Right kidney (tissue), 9 donors: Measurements from ENCODE around the gene TMEM50A.
"Not testable (repeated sequence)": the region's sequence is repeated elsewhere in the genome, so short reads cannot be mapped to it uniquely, and the experiment has no call there.

ENCODE experiments used
- DNase-seq: peaks from one replicate; pipeline ENCODE4 v3.0.0-alpha.2; 2016
- long read RNA-seq, 8 donors: transcript quantifications; one replicate each; lab custom pipeline, GENCODE V29; 2026

Gene TMEM50A
- long read RNA-seq, donor 1, transcript TMEM50A-201 (7 exons, 2,683 nt): major isoform, 64 of 87 reads
- long read RNA-seq, donor 1, partial matches to known transcripts: 21 of 87 reads
- long read RNA-seq, donor 1, other reads (novel, unspliced or antisense): 0 of 87 reads
- long read RNA-seq, donor 2, transcript TMEM50A-201 (7 exons, 2,683 nt): major isoform, 39 of 98 reads
- long read RNA-seq, donor 2, partial matches to known transcripts: 55 of 98 reads
- long read RNA-seq, donor 2, other reads (novel, unspliced or antisense): 0 of 98 reads
- long read RNA-seq, donor 3, transcript TMEM50A-201 (7 exons, 2,683 nt): major isoform, 22 of 22 reads
- long read RNA-seq, donor 3, partial matches to known transcripts: 0 of 22 reads
- long read RNA-seq, donor 3, other reads (novel, unspliced or antisense): 0 of 22 reads
- long read RNA-seq, donor 4, transcript TMEM50A-201 (7 exons, 2,683 nt): major isoform, 35 of 53 reads
- long read RNA-seq, donor 4, partial matches to known transcripts: 16 of 53 reads
- long read RNA-seq, donor 4, other reads (novel, unspliced or antisense): 0 of 53 reads
- long read RNA-seq, donor 5, transcript TMEM50A-203 (6 exons, 1,102 nt): minor isoform, 5 of 71 reads
- long read RNA-seq, donor 5, transcript TMEM50A-201 (7 exons, 2,683 nt): major isoform, 56 of 71 reads
- long read RNA-seq, donor 5, partial matches to known transcripts: 9 of 71 reads
- long read RNA-seq, donor 5, other reads (novel, unspliced or antisense): 0 of 71 reads
- long read RNA-seq, donor 6, transcript TMEM50A-201 (7 exons, 2,683 nt): major isoform, 43 of 45 reads
- long read RNA-seq, donor 6, partial matches to known transcripts: 0 of 45 reads
- long read RNA-seq, donor 6, other reads (novel, unspliced or antisense): 0 of 45 reads
- long read RNA-seq, donor 7, transcript TMEM50A-201 (7 exons, 2,683 nt): major isoform, 65 of 187 reads
- long read RNA-seq, donor 7, partial matches to known transcripts: 122 of 187 reads
- long read RNA-seq, donor 7, other reads (novel, unspliced or antisense): 0 of 187 reads
- long read RNA-seq, donor 8, transcript TMEM50A-201 (7 exons, 2,683 nt): major isoform, 54 of 62 reads
- long read RNA-seq, donor 8, partial matches to known transcripts: 6 of 62 reads
- long read RNA-seq, donor 8, other reads (novel, unspliced or antisense): 0 of 62 reads

- DNase-seq: peak; percentile 95
Measured at GRCh38 chr1:25338188-25338981, at the start of gene TMEM50A. Gene TMEM50A, plus strand, starts transcription at chr1:25338334. Its CDS starts 2,153 bp downstream, at chr1:25340487.

DNA sequence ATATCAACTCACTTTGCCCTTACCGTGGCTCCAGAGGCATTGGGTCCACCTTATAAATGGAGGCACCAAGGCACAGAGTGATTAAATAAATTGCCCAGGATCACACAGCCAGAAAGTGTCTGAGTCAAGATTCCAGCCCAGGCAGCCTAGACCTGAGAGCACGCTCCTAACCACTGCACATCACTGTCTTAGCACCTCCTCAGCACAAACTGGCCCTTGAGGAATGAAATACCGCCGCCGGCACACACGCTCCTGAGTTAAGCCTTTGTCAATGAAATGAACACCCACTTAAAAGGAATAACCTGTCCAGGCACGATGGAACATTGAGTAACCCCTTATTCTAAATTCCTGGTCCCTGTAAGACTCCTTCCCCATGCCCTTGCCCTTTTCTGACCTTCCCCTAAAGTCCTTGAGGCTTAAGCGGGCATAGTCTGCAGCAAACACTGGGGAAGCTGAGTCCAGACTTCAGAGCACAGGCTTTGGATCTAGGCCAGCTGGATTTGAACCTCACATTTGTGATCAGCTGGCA lies 49.5 kb upstream of the TMEM50A start:
- not testable (repeated sequence) for DNase-seq

GRCh38 chr1:25290043-25290442 lies 48.1 kb upstream of the TMEM50A start:
- not testable (repeated sequence) for DNase-seq

DNA sequence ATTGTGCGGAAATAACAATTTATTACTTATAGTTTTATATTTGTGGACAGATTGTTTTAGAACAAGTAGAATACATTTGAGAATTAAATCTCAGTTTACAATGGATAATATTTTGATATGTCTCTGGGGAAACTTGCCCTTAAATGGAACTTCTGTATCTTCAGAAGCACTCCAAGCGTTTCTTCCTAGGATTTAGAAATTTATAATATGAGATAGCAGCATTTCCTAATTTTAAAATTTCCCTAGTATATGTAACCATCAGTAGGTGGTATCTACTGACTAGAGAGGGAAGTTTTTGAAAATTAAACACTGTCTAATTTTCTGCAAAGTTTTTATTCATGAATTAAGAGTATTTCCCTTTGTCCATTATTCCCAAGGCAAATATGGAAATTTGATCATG lies 44.7 kb upstream of the TMEM50A start:
- not testable (repeated sequence) for DNase-seq

GRCh38 chr1:25294889-25295826 lies 43.0 kb upstream of the TMEM50A start:
- not testable (repeated sequence) for DNase-seq

DNA sequence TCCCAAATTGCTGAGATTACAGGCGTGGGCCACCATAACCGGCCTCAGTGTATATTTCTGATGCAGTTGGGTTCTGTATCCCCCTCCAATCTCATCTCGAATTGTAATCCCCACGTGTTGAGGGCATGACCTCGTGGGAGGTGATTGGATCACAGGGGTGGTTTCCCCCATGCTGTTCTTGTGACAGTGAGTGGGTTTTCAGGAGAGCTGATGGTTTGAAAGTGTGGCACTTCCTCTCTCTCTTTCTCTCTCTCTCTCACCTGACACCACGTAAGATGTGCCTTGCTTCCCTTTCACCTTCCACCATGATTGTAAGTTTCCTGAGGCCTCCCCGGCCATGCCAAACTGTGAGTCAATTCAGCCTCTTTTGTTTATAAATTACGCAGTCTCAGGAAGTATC lies 41.6 kb upstream of the TMEM50A start:
- DNase-seq: not testable (repeated sequence)

DNA sequence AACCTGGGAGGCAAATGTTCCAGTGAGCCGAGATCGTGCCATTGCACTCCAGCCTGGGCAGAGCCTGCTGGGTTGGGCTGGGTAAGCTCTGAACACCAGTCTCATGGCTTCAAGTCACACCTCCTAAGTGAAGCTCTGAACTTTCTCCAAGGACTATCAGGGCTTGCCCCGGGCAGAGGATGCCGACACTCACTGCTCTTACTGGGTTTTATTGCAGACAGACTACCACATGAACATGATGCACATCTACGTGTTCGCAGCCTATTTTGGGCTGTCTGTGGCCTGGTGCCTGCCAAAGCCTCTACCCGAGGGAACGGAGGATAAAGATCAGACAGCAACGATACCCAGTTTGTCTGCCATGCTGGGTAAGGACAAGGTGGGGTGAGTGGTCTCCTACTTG lies 37.4 kb upstream of the TMEM50A start:
- not testable (repeated sequence) for DNase-seq

DNA sequence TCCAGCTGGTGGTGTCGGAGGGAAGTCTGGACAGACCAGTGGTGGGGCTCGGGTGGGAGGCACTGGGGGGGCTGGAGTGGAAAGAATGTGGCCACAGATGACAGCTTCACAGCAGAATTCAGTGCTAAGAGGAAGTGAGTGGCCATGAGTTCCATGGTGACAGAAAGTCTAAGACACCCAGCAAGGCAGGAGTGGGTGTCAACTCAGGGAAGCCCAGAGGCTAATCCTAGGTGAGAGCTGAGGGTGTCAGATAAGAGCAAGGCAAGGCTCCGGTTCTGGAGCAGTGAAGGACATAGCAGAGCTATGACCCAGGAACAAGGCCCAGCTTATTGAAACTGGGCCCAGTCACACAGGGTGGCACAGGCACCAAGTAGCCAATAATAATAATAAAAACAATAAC lies 35.8 kb upstream of the TMEM50A start:
- not testable (repeated sequence) for DNase-seq

DNA sequence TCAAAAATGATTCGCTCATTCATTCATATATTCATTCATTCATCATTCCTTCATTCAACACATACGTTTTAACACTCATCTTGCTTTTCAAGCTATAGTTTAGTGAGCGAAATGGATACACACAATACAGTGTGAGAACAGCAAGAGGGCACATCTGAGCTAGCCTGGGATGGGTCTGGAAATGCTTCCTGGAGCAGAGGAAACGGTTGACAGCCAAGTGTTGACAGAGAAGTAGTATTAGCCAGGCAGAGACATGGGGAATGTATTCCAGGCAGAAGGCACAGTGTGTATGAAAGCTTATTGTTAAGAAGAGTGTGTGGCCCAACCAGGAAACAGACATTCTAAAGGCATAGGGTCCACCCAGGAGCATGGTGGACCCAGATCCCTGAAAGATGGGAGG lies 33.2 kb upstream of the TMEM50A start:
- not testable (repeated sequence) for DNase-seq

- DNase-seq: not testable (repeated sequence)
Measured at GRCh38 chr1:25308168-25308567, 30.0 kb upstream of the TMEM50A start.

- DNase-seq: not testable (repeated sequence)
Measured at GRCh38 chr1:25309085-25309484, 29.0 kb upstream of the TMEM50A start.

DNA sequence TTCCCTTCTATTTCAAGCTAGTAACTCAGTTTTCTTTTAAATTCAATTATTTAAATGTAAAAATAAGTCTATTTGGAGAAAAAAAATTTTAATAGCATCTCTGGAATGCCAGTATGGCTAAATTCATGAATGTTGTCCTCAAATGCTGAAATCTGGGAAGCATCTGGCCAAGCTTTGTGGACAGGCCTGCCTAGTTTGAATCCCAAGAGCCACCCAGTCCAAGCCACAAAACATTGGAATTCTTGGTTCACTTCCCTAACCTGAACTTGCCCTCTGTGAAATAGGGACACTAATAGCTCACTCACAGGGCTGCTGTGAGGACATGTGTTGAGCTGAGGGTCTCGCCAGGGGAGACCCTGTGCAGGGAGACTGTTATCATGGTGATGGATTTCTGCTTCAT lies 28.6 kb upstream of the TMEM50A start:
- DNase-seq: not testable (repeated sequence)

DNA sequence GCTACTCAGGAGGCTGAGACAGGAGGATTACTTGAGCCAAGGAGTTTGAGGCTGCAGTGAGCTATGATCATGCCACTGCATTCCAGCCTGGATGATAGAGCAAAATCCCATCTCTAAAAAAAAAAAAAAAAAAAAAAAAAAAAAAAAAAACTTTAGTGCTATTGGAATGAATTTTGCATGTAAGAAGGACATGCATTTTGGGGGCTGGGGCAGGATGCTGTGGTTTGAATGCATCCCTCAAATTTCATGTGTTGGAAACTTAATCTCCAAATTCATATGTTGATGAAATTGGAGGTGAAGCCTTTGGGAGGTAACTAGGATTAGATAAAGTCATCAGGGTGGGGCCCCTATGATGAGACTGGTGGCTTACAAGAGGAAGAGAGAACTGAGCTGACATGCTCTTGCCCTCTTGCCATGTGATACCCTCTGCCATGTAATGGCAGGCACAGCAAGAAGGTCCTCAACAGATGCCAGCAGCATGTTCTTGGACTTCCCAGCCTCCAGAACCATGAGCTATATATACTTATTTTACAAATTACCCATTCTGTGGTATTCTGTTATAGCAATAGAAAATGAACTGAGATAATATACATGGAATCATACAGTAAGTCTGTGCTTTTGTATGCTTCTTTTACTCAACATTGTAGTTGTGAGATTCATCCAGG lies 25.2 kb upstream of the TMEM50A start:
- DNase-seq: not testable (repeated sequence)

GRCh38 chr1:25320314-25320938 lies 17.7 kb upstream of the TMEM50A start:
- DNase-seq: not testable (repeated sequence)

DNA sequence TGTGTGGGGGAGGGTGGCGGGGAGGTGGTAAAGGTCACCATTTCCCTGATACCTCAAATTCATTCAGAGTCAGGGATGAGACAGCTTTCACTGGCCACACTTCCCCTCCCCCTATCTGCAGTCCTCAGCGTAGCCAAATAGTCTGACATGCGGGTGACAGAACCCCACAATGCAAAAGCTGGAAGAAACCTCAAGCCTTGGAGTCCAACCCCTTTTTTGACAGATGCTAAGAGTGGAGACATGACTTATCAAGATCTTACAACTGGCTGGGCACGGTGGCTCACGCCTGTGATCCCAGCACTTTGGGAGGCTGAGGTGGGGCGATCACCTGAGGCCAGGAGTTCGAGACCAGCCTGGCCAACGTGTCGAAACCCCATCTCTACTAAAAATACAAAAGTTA lies 16.0 kb upstream of the TMEM50A start:
- DNase-seq: not testable (repeated sequence)

GRCh38 chr1:25324407-25324806 lies 13.7 kb upstream of the TMEM50A start:
- not testable (repeated sequence) for DNase-seq

GRCh38 chr1:25327864-25328790 lies 10.0 kb upstream of the TMEM50A start:
- DNase-seq: not testable (repeated sequence)

DNA sequence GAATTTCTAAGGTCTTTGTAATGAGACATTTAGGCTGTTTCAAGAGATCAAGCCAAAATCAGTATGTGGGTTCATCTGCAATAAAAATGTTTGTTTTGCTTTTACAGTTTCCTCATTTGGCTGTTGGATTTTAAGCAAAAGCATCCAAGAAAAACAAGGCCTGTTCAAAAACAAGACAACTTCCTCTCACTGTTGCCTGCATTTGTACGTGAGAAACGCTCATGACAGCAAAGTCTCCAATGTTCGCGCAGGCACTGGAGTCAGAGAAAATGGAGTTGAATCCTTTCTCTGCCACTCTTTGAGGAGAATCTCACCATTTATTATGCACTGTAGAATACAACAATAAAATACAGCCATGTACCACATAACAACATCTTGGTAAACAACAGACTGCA lies 9.3 kb upstream of the TMEM50A start:
- DNase-seq: not testable (repeated sequence)
